ENCODE measurements around the gene LRFN3.
"Not testable (repeated sequence)": the region's sequence is repeated elsewhere in the genome, so short reads cannot be mapped to it uniquely, and the experiment has no call there.

LRFN3 gene

GRCh38 chr19:35945121-35945790 is 9.1 kb downstream of the LRFN3 start:
- TF ChIP-seq EZH2 (IDR thresholded peaks at IDR 0.05) (no peak), POLR2AphosphoS5 (IDR thresholded peaks at IDR 0.05; ENCODE audit: borderline replicate concordance, low read depth, low read length) (no peak), FOXP2 (optimal IDR thresholded peaks at IDR 0.05; ENCODE audit: control extremely low read depth, extremely low read length, insufficient read depth) (no peak)
- H3K9ac ChIP-seq (ENCODE audit: insufficient read length), result no peak overlapping the region
- H3K9me3 ChIP-seq (ENCODE audit: low read depth, low read length), result no peaks in the 10 kb centered on the region
- no peak overlapping the region for H3K4me3 ChIP-seq
- no peak overlapping the region for H3K27ac ChIP-seq
- no peaks in the 10 kb centered on the region for H3K36me3 ChIP-seq (ENCODE audit: insufficient read depth, low read length)
- no peak for DNase-seq (ENCODE audit: low read depth, low spot score)

GRCh38 chr19:35946203-35946602 is 10.0 kb downstream of the LRFN3 start:
- H3K9ac ChIP-seq (ENCODE audit: insufficient read length), result no peak overlapping the region
- DNase-seq (ENCODE audit: low read depth, low spot score), result no peak
- no peak overlapping the region for H3K27ac ChIP-seq
- TF ChIP-seq FOXP2 (optimal IDR thresholded peaks at IDR 0.05; ENCODE audit: control extremely low read depth, extremely low read length, insufficient read depth) (no peak), POLR2AphosphoS5 (IDR thresholded peaks at IDR 0.05; ENCODE audit: borderline replicate concordance, low read depth, low read length) (no peak), EZH2 (IDR thresholded peaks at IDR 0.05) (no peak)
- H3K36me3 ChIP-seq (ENCODE audit: insufficient read depth, low read length), result no peaks in the 10 kb centered on the region
- H3K9me3 ChIP-seq (ENCODE audit: low read depth, low read length), result no peaks in the 10 kb centered on the region
- no peak overlapping the region for H3K4me3 ChIP-seq

- Histone ChIP-seq H3K36me3 (ENCODE audit: insufficient read depth, low read length) (no peaks in the 10 kb centered on the region), H3K9me3 (ENCODE audit: low read depth, low read length) (no peaks in the 10 kb centered on the region), H3K4me3 (no peak overlapping the region), H3K27ac (no peak overlapping the region), H3K9ac (ENCODE audit: insufficient read length) (no peak overlapping the region)
- TF ChIP-seq POLR2AphosphoS5 (IDR thresholded peaks at IDR 0.05; ENCODE audit: borderline replicate concordance, low read depth, low read length) (no peak), FOXP2 (optimal IDR thresholded peaks at IDR 0.05; ENCODE audit: control extremely low read depth, extremely low read length, insufficient read depth) (no peak), EZH2 (IDR thresholded peaks at IDR 0.05) (no peak)
- no peak for DNase-seq (ENCODE audit: low read depth, low spot score)
Observed at GRCh38 chr19:35949131-35949530, 13.0 kb downstream of the LRFN3 start.

GRCh38 chr19:35955881-35956634 is 19.9 kb downstream of the LRFN3 start:
- H3K27ac ChIP-seq, result no peak overlapping the region
- no peak for TF ChIP-seq FOXP2 (optimal IDR thresholded peaks at IDR 0.05; ENCODE audit: control extremely low read depth, extremely low read length, insufficient read depth)
- TF ChIP-seq POLR2AphosphoS5 (IDR thresholded peaks at IDR 0.05; ENCODE audit: borderline replicate concordance, low read depth, low read length), result no peak
- no peak for TF ChIP-seq EZH2 (IDR thresholded peaks at IDR 0.05)
- no peaks in the 10 kb centered on the region for H3K9me3 ChIP-seq (ENCODE audit: low read depth, low read length)
- DNase-seq (ENCODE audit: low read depth, low spot score), result no peak
- H3K9ac ChIP-seq (ENCODE audit: insufficient read length), result no peak overlapping the region
- H3K36me3 ChIP-seq (ENCODE audit: insufficient read depth, low read length), result no peaks in the 10 kb centered on the region
- no peak overlapping the region for H3K4me3 ChIP-seq

GRCh38 chr19:35957411-35957810 is 21.2 kb downstream of the LRFN3 start:
- not testable (repeated sequence) for H3K9ac ChIP-seq (ENCODE audit: insufficient read length); H3K36me3 ChIP-seq (ENCODE audit: insufficient read depth, low read length)

GRCh38 chr19:35958660-35959039 is 22.5 kb downstream of the LRFN3 start:
- no peak for DNase-seq (ENCODE audit: low read depth, low spot score)
- no peak overlapping the region for H3K9ac ChIP-seq (ENCODE audit: insufficient read length)
- no peak overlapping the region for H3K27ac ChIP-seq
- H3K4me3 ChIP-seq, result no peak overlapping the region
- no peak for TF ChIP-seq EZH2 (IDR thresholded peaks at IDR 0.05)
- no peak for TF ChIP-seq FOXP2 (optimal IDR thresholded peaks at IDR 0.05; ENCODE audit: control extremely low read depth, extremely low read length, insufficient read depth)
- no peak for TF ChIP-seq POLR2AphosphoS5 (IDR thresholded peaks at IDR 0.05; ENCODE audit: borderline replicate concordance, low read depth, low read length)
- H3K9me3 ChIP-seq (ENCODE audit: low read depth, low read length), result no peaks in the 10 kb centered on the region
- H3K36me3 ChIP-seq (ENCODE audit: insufficient read depth, low read length), result no peaks in the 10 kb centered on the region

More at GRCh38 chr19:35957411-35957810, 21.2 kb downstream of the LRFN3 start:
- not testable (repeated sequence) for DNase-seq (ENCODE audit: low read depth, low spot score); H3K27ac ChIP-seq; H3K4me3 ChIP-seq; H3K9me3 ChIP-seq (ENCODE audit: low read depth, low read length)

- TF ChIP-seq FOXP2 (optimal IDR thresholded peaks at IDR 0.05; ENCODE audit: control extremely low read depth, extremely low read length, insufficient read depth) (no peak), POLR2AphosphoS5 (IDR thresholded peaks at IDR 0.05; ENCODE audit: borderline replicate concordance, low read depth, low read length) (no peak), EZH2 (IDR thresholded peaks at IDR 0.05) (no peak)
- H3K9ac ChIP-seq (ENCODE audit: insufficient read length), result no peak overlapping the region
- no peaks in the 10 kb centered on the region for H3K9me3 ChIP-seq (ENCODE audit: low read depth, low read length)
- no peak overlapping the region for H3K27ac ChIP-seq
- no peak overlapping the region for H3K4me3 ChIP-seq
- no peaks in the 10 kb centered on the region for H3K36me3 ChIP-seq (ENCODE audit: insufficient read depth, low read length)
- no peak for DNase-seq (ENCODE audit: low read depth, low spot score)
Observed at GRCh38 chr19:35959040-35959967, 23.1 kb downstream of the LRFN3 start.

- no peak for DNase-seq (ENCODE audit: low read depth, low spot score)
- no peak for TF ChIP-seq FOXP2 (optimal IDR thresholded peaks at IDR 0.05; ENCODE audit: control extremely low read depth, extremely low read length, insufficient read depth)
- no peak for TF ChIP-seq POLR2AphosphoS5 (IDR thresholded peaks at IDR 0.05; ENCODE audit: borderline replicate concordance, low read depth, low read length)
- TF ChIP-seq EZH2 (IDR thresholded peaks at IDR 0.05), result no peak
- Histone ChIP-seq H3K9ac (ENCODE audit: insufficient read length) (no peak overlapping the region), H3K36me3 (ENCODE audit: insufficient read depth, low read length) (no peaks in the 10 kb centered on the region), H3K27ac (no peak overlapping the region), H3K4me3 (no peak overlapping the region), H3K9me3 (ENCODE audit: low read depth, low read length) (no peaks in the 10 kb centered on the region)
Observed at GRCh38 chr19:35959968-35960320, 23.8 kb downstream of the LRFN3 start.

All from SK-N-MC (cell line).